ENCODE data around the gene ASB17. TPM values are rescaled to one million over a fixed set of nuclear protein-coding genes. Genes with fewer than 3 reads are reported as not detected.

Gene ASB17
- not detected for polyA plus RNA-seq (2013, experiment 1 of 2)
- not detected for polyA plus RNA-seq (2013, experiment 2 of 2)

GRCh38 chr1:75932304-75932703 is at the start of gene ASB17:
Gene ASB17, minus strand, starts transcription at chr1:75932404. Its CDS starts 113 bp downstream, at chr1:75932291.
- no peaks in the 10 kb centered on the region for H3K79me1 ChIP-seq (ENCODE audit: low read length)
- H3K9ac ChIP-seq (ENCODE audit: low read length) = no peak within 1 kb of the TSS
- H3K79me2 ChIP-seq (ENCODE audit: control insufficient read depth, insufficient read depth, low read length) = no peaks in the 10 kb centered on the region
- no peak within 1 kb of the TSS for H3K27ac ChIP-seq (ENCODE audit: low read depth, low read length)
- no peak within 1 kb of the TSS for H2BK15ac ChIP-seq (replicated peaks; ENCODE audit: low read depth)
- H2BK120ac ChIP-seq (ENCODE audit: low read depth, low read length) = no peak within 1 kb of the TSS
- H2BK5ac ChIP-seq (ENCODE audit: low read length) = no peak within 1 kb of the TSS
- no peaks in the 10 kb centered on the region for H3K4me1 ChIP-seq (ENCODE audit: control insufficient read depth, low read depth, low read length)
- H3K18ac ChIP-seq (ENCODE audit: low read length) = no peak within 1 kb of the TSS
- no peak within 1 kb of the TSS for H3K4ac ChIP-seq (ENCODE audit: low read depth, low read length)
- H4K5ac ChIP-seq (ENCODE audit: low read length) = no peak within 1 kb of the TSS
- H3K4me3 ChIP-seq (ENCODE audit: low read length) = no peak within 1 kb of the TSS
- DNase-seq = no peak
- no peak within 1 kb of the TSS for H3K4me2 ChIP-seq (ENCODE audit: low read length)
- no peaks in the 10 kb centered on the region for H3K27me3 ChIP-seq (ENCODE audit: insufficient read depth, low read length, poor library complexity)
- H3K36me3 ChIP-seq (ENCODE audit: control insufficient read depth, insufficient read depth, low read length) = no peaks in the 10 kb centered on the region
- H2AK5ac ChIP-seq (ENCODE audit: low read length) = no peak within 1 kb of the TSS
- no peak within 1 kb of the TSS for H3K56ac ChIP-seq (ENCODE audit: low read length)
- no peak within 1 kb of the TSS for H4K8ac ChIP-seq (ENCODE audit: low read depth, low read length)
- WGBS (ENCODE audit: extremely low coverage, insufficient coverage, low lambda C conversion rate) = no CpG with 5 or more reads among the region's 1 CpG
- no peak within 1 kb of the TSS for H3K23ac ChIP-seq (ENCODE audit: low read length)

DNA sequence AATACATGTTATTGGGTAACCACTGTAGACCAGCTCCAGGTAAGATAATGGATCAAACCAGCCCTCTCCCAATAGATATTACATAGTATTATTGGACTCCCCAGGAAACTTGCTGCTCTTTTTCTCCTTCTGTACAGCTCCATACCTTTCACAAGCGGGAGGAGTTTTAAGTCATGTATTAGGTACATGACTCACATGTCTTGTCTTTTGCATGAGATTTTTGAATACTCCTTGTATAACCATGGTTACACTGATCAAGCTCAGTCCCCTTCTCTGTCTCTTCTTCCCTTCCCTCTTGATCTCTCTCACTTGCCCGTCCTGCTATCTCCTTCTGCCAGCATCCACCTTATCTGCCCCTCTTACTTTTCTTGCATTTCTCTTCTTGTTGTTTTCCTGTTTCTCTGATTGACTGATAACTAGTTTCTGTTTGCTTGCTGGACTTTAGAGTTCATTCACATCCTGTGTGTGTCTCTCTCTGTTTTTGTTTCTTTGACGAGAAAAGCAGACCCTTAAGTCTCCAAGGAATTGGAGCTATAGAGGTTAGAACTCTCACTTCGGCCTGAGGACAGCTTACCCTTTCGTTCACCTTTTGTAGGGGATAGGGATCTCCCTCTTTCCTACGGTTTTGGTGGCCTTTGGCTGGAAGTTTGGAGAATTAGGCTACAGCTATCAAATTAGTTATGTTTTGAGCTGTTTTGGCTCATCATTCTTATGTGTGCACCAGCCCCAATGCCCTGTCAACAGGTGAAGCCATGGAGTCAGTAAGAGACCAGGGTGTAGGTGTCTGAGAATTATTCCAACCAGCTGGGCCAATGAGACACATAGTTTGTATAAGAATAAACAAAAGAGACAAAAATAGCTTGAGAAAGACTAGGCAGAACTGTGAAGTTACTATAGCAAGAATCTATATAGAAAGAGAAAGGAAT is 49.0 kb upstream of the ASB17 start:
- H3K27me3 ChIP-seq (ENCODE audit: insufficient read depth, low read length, poor library complexity) = no peaks in the 10 kb centered on the region
- no peak overlapping the region for H2BK15ac ChIP-seq (replicated peaks; ENCODE audit: low read depth)
- no peaks in the 10 kb centered on the region for H3K4me1 ChIP-seq (ENCODE audit: control insufficient read depth, low read depth, low read length)
- H3K79me1 ChIP-seq (ENCODE audit: low read length) = no peaks in the 10 kb centered on the region
- no peak overlapping the region for H3K23ac ChIP-seq (ENCODE audit: low read length)
- no peak overlapping the region for H2BK120ac ChIP-seq (ENCODE audit: low read depth, low read length)
- DNase-seq = no peak
- H3K27ac ChIP-seq (ENCODE audit: low read depth, low read length) = no peak overlapping the region
- H4K5ac ChIP-seq (ENCODE audit: low read length) = no peak overlapping the region
- H3K4ac ChIP-seq (ENCODE audit: low read depth, low read length) = no peak overlapping the region
- no CpG with 5 or more reads among the region's 6 CpGs for WGBS (ENCODE audit: extremely low coverage, insufficient coverage, low lambda C conversion rate)
- H3K18ac ChIP-seq (ENCODE audit: low read length) = no peak overlapping the region
- no peaks in the 10 kb centered on the region for H3K79me2 ChIP-seq (ENCODE audit: control insufficient read depth, insufficient read depth, low read length)
- no peak overlapping the region for H4K8ac ChIP-seq (ENCODE audit: low read depth, low read length)
- no peak overlapping the region for H2BK5ac ChIP-seq (ENCODE audit: low read length)
- no peak overlapping the region for H2AK5ac ChIP-seq (ENCODE audit: low read length)
- H3K36me3 ChIP-seq (ENCODE audit: control insufficient read depth, insufficient read depth, low read length) = no peaks in the 10 kb centered on the region
- H3K4me3 ChIP-seq (ENCODE audit: low read length) = no peak overlapping the region
- no peak overlapping the region for H3K4me2 ChIP-seq (ENCODE audit: low read length)
- H3K9ac ChIP-seq (ENCODE audit: low read length) = no peak overlapping the region
- no peak overlapping the region for H3K56ac ChIP-seq (ENCODE audit: low read length)

DNA sequence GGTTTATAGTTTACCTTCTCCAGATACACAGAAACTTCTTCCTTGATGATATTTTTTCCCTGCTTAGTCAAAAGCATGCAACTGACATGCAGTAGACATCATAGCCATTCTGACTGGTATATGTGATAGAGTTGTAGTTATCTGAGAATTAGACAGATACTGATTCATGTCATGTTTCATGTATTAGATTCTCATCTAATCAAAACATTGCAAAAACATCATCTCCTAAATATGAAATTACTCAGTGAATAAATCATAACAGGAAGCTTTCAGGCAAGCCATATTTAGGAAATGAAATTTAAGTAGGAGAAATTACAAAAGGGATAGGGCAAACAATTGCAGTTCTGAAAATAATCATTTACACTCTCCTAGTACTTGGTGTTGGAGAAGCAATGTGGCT is 38.4 kb upstream of the ASB17 start:
- no peaks in the 10 kb centered on the region for H3K79me1 ChIP-seq (ENCODE audit: low read length)
- H3K27me3 ChIP-seq (ENCODE audit: insufficient read depth, low read length, poor library complexity) = no peaks in the 10 kb centered on the region
- no peaks in the 10 kb centered on the region for H3K79me2 ChIP-seq (ENCODE audit: control insufficient read depth, insufficient read depth, low read length)
- no peak overlapping the region for H3K4me3 ChIP-seq (ENCODE audit: low read length)
- no peak overlapping the region for H2BK15ac ChIP-seq (replicated peaks; ENCODE audit: low read depth)
- no peak for DNase-seq
- H4K8ac ChIP-seq (ENCODE audit: low read depth, low read length) = no peak overlapping the region
- H3K23ac ChIP-seq (ENCODE audit: low read length) = no peak overlapping the region
- no peak overlapping the region for H2AK5ac ChIP-seq (ENCODE audit: low read length)
- no peak overlapping the region for H3K4ac ChIP-seq (ENCODE audit: low read depth, low read length)
- H3K56ac ChIP-seq (ENCODE audit: low read length) = no peak overlapping the region
- no peak overlapping the region for H3K27ac ChIP-seq (ENCODE audit: low read depth, low read length)
- H3K36me3 ChIP-seq (ENCODE audit: control insufficient read depth, insufficient read depth, low read length) = no peaks in the 10 kb centered on the region
- H3K9ac ChIP-seq (ENCODE audit: low read length) = no peak overlapping the region
- H3K18ac ChIP-seq (ENCODE audit: low read length) = no peak overlapping the region
- H3K4me2 ChIP-seq (ENCODE audit: low read length) = no peak overlapping the region
- no peak overlapping the region for H2BK120ac ChIP-seq (ENCODE audit: low read depth, low read length)
- H4K5ac ChIP-seq (ENCODE audit: low read length) = no peak overlapping the region
- H3K4me1 ChIP-seq (ENCODE audit: control insufficient read depth, low read depth, low read length) = no peaks in the 10 kb centered on the region
- H2BK5ac ChIP-seq (ENCODE audit: low read length) = no peak overlapping the region

DNA sequence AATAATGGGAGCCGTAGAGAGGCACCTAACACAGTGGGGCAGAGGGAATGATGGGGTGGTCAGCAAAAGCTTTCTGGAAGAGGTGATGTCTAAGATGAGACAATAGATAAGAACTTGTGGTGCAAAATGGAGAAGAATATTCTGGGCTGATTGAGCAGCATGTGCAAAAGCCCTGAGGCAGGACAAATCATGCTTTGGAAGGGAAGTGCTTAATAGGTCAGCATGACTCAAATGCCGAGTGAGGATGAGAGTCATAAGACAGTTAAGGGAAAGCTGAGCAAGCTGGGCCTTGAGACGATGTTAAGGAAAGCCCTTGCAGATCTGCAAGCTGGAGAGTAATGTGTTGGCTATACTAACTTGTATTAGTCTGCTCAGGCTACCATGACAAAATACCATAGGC is 37.3 kb upstream of the ASB17 start:
- H3K27me3 ChIP-seq (ENCODE audit: insufficient read depth, low read length, poor library complexity) = no peaks in the 10 kb centered on the region
- no peak overlapping the region for H3K18ac ChIP-seq (ENCODE audit: low read length)
- no peak overlapping the region for H3K4me3 ChIP-seq (ENCODE audit: low read length)
- no peak overlapping the region for H3K4ac ChIP-seq (ENCODE audit: low read depth, low read length)
- no peaks in the 10 kb centered on the region for H3K79me1 ChIP-seq (ENCODE audit: low read length)
- no peak overlapping the region for H4K5ac ChIP-seq (ENCODE audit: low read length)
- no peak overlapping the region for H4K8ac ChIP-seq (ENCODE audit: low read depth, low read length)
- no peak overlapping the region for H3K56ac ChIP-seq (ENCODE audit: low read length)
- H3K9ac ChIP-seq (ENCODE audit: low read length) = no peak overlapping the region
- H2BK5ac ChIP-seq (ENCODE audit: low read length) = no peak overlapping the region
- no peak overlapping the region for H2AK5ac ChIP-seq (ENCODE audit: low read length)
- no peak overlapping the region for H2BK15ac ChIP-seq (replicated peaks; ENCODE audit: low read depth)
- H3K4me2 ChIP-seq (ENCODE audit: low read length) = no peak overlapping the region
- H2BK120ac ChIP-seq (ENCODE audit: low read depth, low read length) = no peak overlapping the region
- H3K79me2 ChIP-seq (ENCODE audit: control insufficient read depth, insufficient read depth, low read length) = no peaks in the 10 kb centered on the region
- H3K36me3 ChIP-seq (ENCODE audit: control insufficient read depth, insufficient read depth, low read length) = no peaks in the 10 kb centered on the region
- WGBS (ENCODE audit: extremely low coverage, insufficient coverage, low lambda C conversion rate) = no CpG with 5 or more reads among the region's 3 CpGs
- no peak for DNase-seq
- no peaks in the 10 kb centered on the region for H3K4me1 ChIP-seq (ENCODE audit: control insufficient read depth, low read depth, low read length)
- no peak overlapping the region for H3K27ac ChIP-seq (ENCODE audit: low read depth, low read length)
- no peak overlapping the region for H3K23ac ChIP-seq (ENCODE audit: low read length)

- no peak overlapping the region for H4K8ac ChIP-seq (ENCODE audit: low read depth, low read length)
- no peaks in the 10 kb centered on the region for H3K27me3 ChIP-seq (ENCODE audit: insufficient read depth, low read length, poor library complexity)
- no peak overlapping the region for H2BK5ac ChIP-seq (ENCODE audit: low read length)
- no peak overlapping the region for H3K4me3 ChIP-seq (ENCODE audit: low read length)
- no peak overlapping the region for H3K27ac ChIP-seq (ENCODE audit: low read depth, low read length)
- no peaks in the 10 kb centered on the region for H3K79me2 ChIP-seq (ENCODE audit: control insufficient read depth, insufficient read depth, low read length)
- no peak overlapping the region for H3K4ac ChIP-seq (ENCODE audit: low read depth, low read length)
- H3K4me1 ChIP-seq (ENCODE audit: control insufficient read depth, low read depth, low read length) = no peaks in the 10 kb centered on the region
- no peak for DNase-seq
- no peak overlapping the region for H2BK15ac ChIP-seq (replicated peaks; ENCODE audit: low read depth)
- no peak overlapping the region for H3K4me2 ChIP-seq (ENCODE audit: low read length)
- no peak overlapping the region for H2AK5ac ChIP-seq (ENCODE audit: low read length)
- H3K18ac ChIP-seq (ENCODE audit: low read length) = no peak overlapping the region
- no peak overlapping the region for H3K9ac ChIP-seq (ENCODE audit: low read length)
- H2BK120ac ChIP-seq (ENCODE audit: low read depth, low read length) = no peak overlapping the region
- no peak overlapping the region for H3K23ac ChIP-seq (ENCODE audit: low read length)
- no peaks in the 10 kb centered on the region for H3K36me3 ChIP-seq (ENCODE audit: control insufficient read depth, insufficient read depth, low read length)
- no peak overlapping the region for H3K56ac ChIP-seq (ENCODE audit: low read length)
- H3K79me1 ChIP-seq (ENCODE audit: low read length) = no peaks in the 10 kb centered on the region
- WGBS (ENCODE audit: extremely low coverage, insufficient coverage, low lambda C conversion rate) = no CpG with 5 or more reads among the region's 1 CpG
- no peak overlapping the region for H4K5ac ChIP-seq (ENCODE audit: low read length)
Observed at GRCh38 chr1:75967719-75968118, 35.5 kb upstream of the ASB17 start.
